WTC11 (cell line): Measurements from ENCODE around the gene PTPRH. TPM values are rescaled to one million over a fixed set of nuclear protein-coding genes. Genes with fewer than 3 reads are reported as not detected.

Experiments used
- ATAC-seq: fragments of 200-7000 bp; cut with Tn5 transposase; 2 replicates; pipeline ENCODE4 v1.10.0; 2021; ENCODE audit warnings: mild to moderate bottlenecking, moderate library complexity
- CTCF ChIA-PET: fragments of 300-600 bp; sonication (Branson Sonifier 250); formaldehyde crosslinking; loops from one replicate; lab custom pipeline; 2021; ENCODE audit warnings: antibody characterized with exemption; lab: Charles Lee
- POLR2A ChIA-PET: fragments of 350-600 bp; sonication (Branson Sonifier 250); formaldehyde crosslinking; loops from one replicate; lab custom pipeline; 2021; ENCODE audit warnings: antibody characterized with exemption; lab: Charles Lee
- DNase-seq: peaks from one replicate; pipeline ENCODE4 v3.0.0; 2021; ENCODE audit warnings: low spot score
- H3K27ac Mint-ChIP-seq: 2 replicates; pipeline ENCODE4 v1.8.0; 2021; ENCODE audit warnings: mixed read lengths
- H3K27me3 Mint-ChIP-seq: 2 replicates; pipeline ENCODE4 v1.8.0; 2021; ENCODE audit warnings: low read depth, mild to moderate bottlenecking, moderate library complexity, mixed read lengths
- H3K36me3 Mint-ChIP-seq: 2 replicates; pipeline ENCODE4 v1.8.0; 2021; ENCODE audit warnings: mixed read lengths
- H3K4me1 Mint-ChIP-seq: 2 replicates; pipeline ENCODE4 v1.8.0; 2022; ENCODE audit warnings: mixed read lengths
- H3K4me3 Mint-ChIP-seq: 2 replicates; pipeline ENCODE4 v1.8.0; 2021; ENCODE audit warnings: mild to moderate bottlenecking, moderate library complexity, mixed read lengths
- H3K9me3 Mint-ChIP-seq: 2 replicates; pipeline ENCODE4 v1.8.0; 2021; ENCODE audit warnings: mixed read lengths
- ATF1 ChIP-seq: sonication (generic); formaldehyde crosslinking; IDR thresholded peaks from 2 replicates; pipeline ENCODE4 v1.8.1; 2023; ENCODE audit warnings: mild to moderate bottlenecking, moderate library complexity, missing genetic modification reagents
- CDX4 ChIP-seq: fragments of 250-450 bp; sonication (Bioruptor Pico); IDR thresholded peaks from 2 replicates; pipeline ENCODE4 v1.9.0; 2021; ENCODE audit warnings: moderate library complexity, mild to moderate bottlenecking, inconsistent platforms, borderline replicate concordance
- E2F1 ChIP-seq: sonication (generic); formaldehyde crosslinking; IDR thresholded peaks from 2 replicates; pipeline ENCODE4 v1.8.0; 2022; ENCODE audit warnings: mild to moderate bottlenecking, missing genetic modification reagents
- ELF4 ChIP-seq: sonication (generic); formaldehyde crosslinking; IDR thresholded peaks from 2 replicates; pipeline ENCODE4 v1.8.1; 2022; ENCODE audit warnings: low read depth, mild to moderate bottlenecking, moderate library complexity, missing genetic modification reagents
- FOXP1 ChIP-seq: sonication (generic); formaldehyde crosslinking; IDR thresholded peaks from 2 replicates; pipeline ENCODE4 v1.8.0; 2022; ENCODE audit warnings: missing genetic modification reagents, mild to moderate bottlenecking, moderate library complexity, borderline replicate concordance
- GRHL2 ChIP-seq: fragments of 250-450 bp; sonication (Bioruptor Pico); IDR thresholded peaks from 2 replicates; pipeline ENCODE4 v1.8.0; 2022; ENCODE audit warnings: mild to moderate bottlenecking, moderate library complexity; ENCODE audit not compliant: insufficient replicate concordance, severe bottlenecking
- GTF2I ChIP-seq: fragments of 250-450 bp; sonication (Bioruptor Pico); conservative IDR thresholded peaks from 2 replicates; pipeline ENCODE4 v1.4.0; 2021; ENCODE audit warnings: mild to moderate bottlenecking
- HMGXB4 ChIP-seq: sonication (generic); formaldehyde crosslinking; IDR thresholded peaks from 2 replicates; pipeline ENCODE4 v1.8.1; 2023; ENCODE audit warnings: mild to moderate bottlenecking, moderate library complexity, missing genetic modification reagents
- JUN ChIP-seq: sonication (generic); formaldehyde crosslinking; IDR thresholded peaks from 2 replicates; pipeline ENCODE4 v1.8.0; 2023; ENCODE audit warnings: mild to moderate bottlenecking, missing genetic modification reagents
- MXD4 ChIP-seq: fragments of 250-450 bp; sonication (Bioruptor Pico); IDR thresholded peaks from 2 replicates; pipeline ENCODE4 v1.8.0; 2021; ENCODE audit warnings: mild to moderate bottlenecking, moderate library complexity, borderline replicate concordance
- NR2C2 ChIP-seq: sonication (generic); formaldehyde crosslinking; IDR thresholded peaks from 2 replicates; pipeline ENCODE4 v1.8.0; 2022; ENCODE audit warnings: mild to moderate bottlenecking, missing genetic modification reagents
- RELA ChIP-seq: sonication (generic); formaldehyde crosslinking; IDR thresholded peaks from 2 replicates; pipeline ENCODE4 v1.8.1; 2022; ENCODE audit warnings: missing genetic modification reagents, mild to moderate bottlenecking, borderline replicate concordance
- TEAD4 ChIP-seq: sonication (generic); formaldehyde crosslinking; IDR thresholded peaks from 2 replicates; pipeline ENCODE4 v1.8.0; 2022; ENCODE audit warnings: mild to moderate bottlenecking, missing genetic modification reagents
- USF1 ChIP-seq: sonication (generic); formaldehyde crosslinking; IDR thresholded peaks from 2 replicates; pipeline ENCODE4 v1.8.0; 2022; ENCODE audit warnings: mild to moderate bottlenecking, missing genetic modification reagents
- ZBTB21 ChIP-seq: sonication (generic); formaldehyde crosslinking; IDR thresholded peaks from 2 replicates; pipeline ENCODE4 v1.8.1; 2023; ENCODE audit warnings: mild to moderate bottlenecking, missing genetic modification reagents, borderline replicate concordance
- ZNF121 ChIP-seq: sonication (generic); formaldehyde crosslinking; IDR thresholded peaks from 2 replicates; pipeline ENCODE4 v1.8.0; 2023; ENCODE audit warnings: missing genetic modification reagents
- ZNF138 ChIP-seq: sonication (generic); formaldehyde crosslinking; conservative IDR thresholded peaks from 2 replicates; pipeline ENCODE4 v1.8.1; 2022; ENCODE audit warnings: mild to moderate bottlenecking, moderate library complexity, missing genetic modification reagents
- ZNF219 ChIP-seq: sonication (generic); formaldehyde crosslinking; IDR thresholded peaks from 2 replicates; pipeline ENCODE4 v1.8.0; 2023; ENCODE audit warnings: missing genetic modification reagents, mild to moderate bottlenecking, borderline replicate concordance
- ZNF281 ChIP-seq: sonication (generic); formaldehyde crosslinking; IDR thresholded peaks from 2 replicates; pipeline ENCODE4 v1.8.0; 2023; ENCODE audit warnings: mild to moderate bottlenecking, missing genetic modification reagents
- ZNF396 ChIP-seq: fragments of 250-450 bp; sonication (Bioruptor Pico); IDR thresholded peaks from 2 replicates; pipeline ENCODE4 v1.8.0; 2021; ENCODE audit warnings: mild to moderate bottlenecking, moderate library complexity, borderline replicate concordance
- ZNF671 ChIP-seq: fragments of 250-450 bp; sonication (Bioruptor Pico); IDR thresholded peaks from 2 replicates; pipeline ENCODE4 v1.8.0; 2021; ENCODE audit warnings: mild to moderate bottlenecking
- ZSCAN18 ChIP-seq: fragments of 250-450 bp; sonication (Bioruptor Pico); IDR thresholded peaks from 2 replicates; pipeline ENCODE4 v2.1.2; 2022; ENCODE audit warnings: mild to moderate bottlenecking, moderate library complexity
- total RNA-seq: library from RNA; stranded (reverse); gene quantifications from 3 replicates; pipeline ENCODE4 v1.2.3, GENCODE V29; 2021

Gene PTPRH
- total RNA-seq, 1 experiment from 2014 or later = 0.63 TPM

GRCh38 chr19:55256562-55257460 lies 47.5 kb upstream of the PTPRH start:
- POLR2A ChIA-PET = interaction anchor here (0.6 kb wide), 1 partner anchor 23 kb away, joined by 3 read pairs; the partner anchor contains the start of gene HSPBP1
- TF ChIP-seq ATF1 (no peak), CDX4 (CRISPR knock-in tag) (no peak), GRHL2 (CRISPR knock-in tag) (no peak), E2F1 (CRISPR knock-in tag) (no peak)
- H3K4me3 Mint-ChIP-seq = peak overlapping the region; percentile 95
- peak overlapping the region; percentile 60; the same call in 1 of the 2 replicates for H3K27ac Mint-ChIP-seq
- H3K36me3 Mint-ChIP-seq = no peaks in the 10 kb centered on the region
- CTCF ChIA-PET = interaction anchor here (0.6 to 2.8 kb wide), 5 partner anchors 23 to 398 kb away, joined by 3 to 9 read pairs (median 3); partner anchors contain the start of genes HSPBP1 and TMEM238
- no peaks in the 10 kb centered on the region for H3K9me3 Mint-ChIP-seq
- DNase-seq = no peak
- peaks cover 52% of the 10 kb centered on the region for H3K4me1 Mint-ChIP-seq
- no peaks in the 10 kb centered on the region for H3K27me3 Mint-ChIP-seq
- no peak for ATAC-seq

- Mint-ChIP-seq H3K27ac (peak overlapping the region; percentile 78), H3K36me3 (no peaks in the 10 kb centered on the region)
- DNase-seq (no peak), ATAC-seq (no peak)
- TF ChIP-seq MXD4 (no peak), NR2C2 (no peak), USF1 (CRISPR knock-in tag) (no peak), RELA (no peak), ZBTB21 (CRISPR knock-in tag) (no peak), ZNF281 (CRISPR knock-in tag) (no peak), ZNF219 (CRISPR knock-in tag) (no peak), FOXP1 (CRISPR knock-in tag) (no peak), ZNF121 (CRISPR knock-in tag) (no peak), JUN (no peak), ZNF671 (no peak), ELF4 (CRISPR knock-in tag) (no peak), ZNF138 (CRISPR knock-in tag) (no peak), HMGXB4 (CRISPR knock-in tag) (no peak), ZSCAN18 (CRISPR knock-in tag) (no peak), ZNF396 (no peak), GTF2I (CRISPR knock-in tag) (no peak), E2F1 (CRISPR knock-in tag) (no peak), TEAD4 (CRISPR knock-in tag) (no peak)
- TF ChIP-seq, all 79 proteins: peak for 0
- ChIA-PET POLR2A (interaction anchor here (1.2 kb wide), 1 partner anchor 84 kb away, joined by 4 read pairs; the partner anchor contains the start of gene KMT5C), CTCF (interaction anchor here (1.0 to 2.8 kb wide), 4 partner anchors 24 to 166 kb away, joined by 3 to 9 read pairs (median 6); partner anchors contain the start of genes HSPBP1 and TMEM238)
- Mint-ChIP-seq H3K9me3 (no peaks in the 10 kb centered on the region), H3K27me3 (no peaks in the 10 kb centered on the region), H3K4me1 (peaks cover 52% of the 10 kb centered on the region), H3K4me3 (peak overlapping the region; percentile 95)
Observed at GRCh38 chr19:55255618-55256423, 46.5 kb upstream of the PTPRH start.
